HG03280 (cell line): ENCODE data around the gene NEFH.
"Not testable (repeated sequence)": the region's sequence is repeated elsewhere in the genome, so short reads cannot be mapped to it uniquely, and the experiment has no call there.

ENCODE experiments used
- ATAC-seq: cut with Tn5 transposase; IDR thresholded peaks from one replicate; pipeline ENCODE4 v1.9.1; 2021; ENCODE audit warnings: mild to moderate bottlenecking, moderate library complexity; ENCODE audit not compliant: unreplicated experiment

The NEFH gene

DNA sequence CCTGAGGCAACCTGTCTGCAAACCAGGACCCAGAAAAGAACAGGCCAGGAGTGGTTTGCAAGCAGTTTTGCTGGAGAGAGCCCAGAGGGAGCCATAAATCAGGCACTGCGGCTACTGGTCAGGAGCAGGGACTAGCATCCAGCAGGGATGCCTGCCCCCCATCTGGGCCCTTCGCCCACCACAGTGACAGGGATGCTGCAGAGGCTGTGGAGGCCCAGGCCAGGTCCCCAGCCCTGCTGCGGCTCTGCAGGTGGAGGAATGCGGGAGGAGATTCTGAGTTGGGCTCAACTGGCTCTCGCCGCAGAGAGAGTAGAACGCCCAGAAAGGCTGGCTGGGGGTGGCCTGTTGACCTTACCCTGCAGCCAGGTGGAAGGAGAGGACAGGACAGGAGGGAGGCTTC, 16.4 kb upstream of the NEFH start:
- no peak for ATAC-seq

DNA sequence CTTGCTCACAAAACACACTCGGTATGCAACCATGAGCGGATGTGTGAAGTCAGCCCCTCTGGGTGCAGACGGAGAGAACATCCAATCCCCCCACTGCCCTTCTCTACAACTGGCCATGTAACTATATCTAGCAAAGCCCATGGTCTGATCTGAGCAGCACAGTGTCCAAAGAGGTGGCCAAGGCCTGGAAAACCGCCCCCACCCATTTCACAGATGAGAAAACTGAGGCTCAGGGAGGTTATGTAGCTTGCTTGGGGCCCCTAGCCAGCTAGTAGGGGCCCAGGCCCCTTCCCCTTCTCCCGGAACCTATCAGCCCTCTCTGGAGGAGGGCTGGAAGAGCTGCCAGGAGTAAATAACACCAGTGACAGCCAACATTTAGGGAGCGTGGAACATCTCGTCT, 15.4 kb upstream of the NEFH start:
- no peak for ATAC-seq

DNA sequence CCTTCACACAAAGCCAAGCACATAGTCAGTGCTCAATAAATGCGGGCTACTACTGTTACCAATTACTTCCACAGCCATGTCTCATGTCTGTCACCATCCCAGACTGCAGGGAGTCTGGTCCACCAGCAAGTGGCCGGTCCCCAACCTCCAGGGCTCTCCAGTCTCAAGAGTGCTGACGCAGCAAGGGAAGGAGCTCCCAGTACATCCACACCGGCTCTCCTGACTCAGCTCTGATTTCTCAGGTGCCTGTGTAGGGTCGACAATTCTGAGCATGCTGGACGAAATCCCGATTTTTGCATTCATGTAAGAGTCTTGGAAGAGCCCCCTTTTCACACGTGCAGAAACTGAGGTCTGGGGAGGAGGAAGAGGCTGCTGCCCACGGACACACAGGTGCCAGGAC, 10.3 kb upstream of the NEFH start:
- no peak for ATAC-seq

DNA sequence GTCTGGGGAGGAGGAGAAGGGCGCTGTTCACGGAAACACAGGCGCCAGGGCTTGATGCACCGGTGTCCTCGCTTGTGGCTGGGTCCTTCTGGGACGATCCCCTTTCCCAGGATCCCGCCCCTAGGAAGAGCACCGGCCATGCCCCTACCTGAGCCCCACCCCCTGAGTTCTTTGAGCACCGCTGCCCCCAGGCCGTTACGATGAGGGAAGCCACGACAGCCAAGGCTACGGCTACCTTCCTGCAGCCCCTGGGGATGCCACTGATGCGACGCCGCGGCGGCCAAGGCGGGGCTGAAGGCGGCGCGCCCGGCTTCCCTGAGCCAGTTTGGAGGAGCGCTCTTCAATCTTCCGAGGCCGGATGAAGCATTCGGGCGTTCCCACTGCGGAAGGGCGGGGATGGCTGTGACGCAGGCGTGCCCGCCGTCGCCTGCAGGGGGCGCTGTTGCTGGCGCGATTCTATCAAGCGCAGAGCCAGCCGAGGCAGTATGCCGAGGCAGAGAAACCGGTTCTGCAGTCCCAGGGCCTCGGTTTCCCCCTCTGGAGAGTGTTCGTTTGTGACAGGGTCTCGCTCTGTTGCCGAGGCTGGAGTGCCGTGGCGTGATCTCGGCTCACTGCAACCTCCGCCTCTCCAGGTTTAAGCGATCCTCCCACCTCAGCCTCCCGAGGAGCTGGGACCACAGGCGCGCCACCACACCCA, 9.7 kb upstream of the NEFH start:
- ATAC-seq, result no peak

DNA sequence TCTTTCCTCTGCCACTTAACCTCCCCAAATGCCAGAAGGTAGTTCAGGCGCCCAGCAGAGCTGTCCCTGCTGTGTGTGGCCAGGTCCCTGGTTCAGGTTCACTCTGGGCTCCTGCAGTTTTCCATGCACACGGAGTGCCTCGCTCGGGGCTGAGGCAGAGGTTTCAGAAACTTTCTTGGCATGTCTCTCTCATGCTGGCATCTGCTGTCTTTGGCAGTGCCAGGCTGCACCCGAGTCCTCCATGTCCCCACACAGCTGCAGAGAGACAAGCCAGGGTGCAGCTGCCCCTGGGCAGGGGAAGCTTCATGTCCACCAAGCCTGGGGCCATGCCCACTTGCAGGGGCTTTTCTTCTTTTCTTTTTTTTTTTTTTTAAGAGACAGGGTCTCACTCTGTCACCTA, 7.0 kb upstream of the NEFH start:
- no peak for ATAC-seq

DNA sequence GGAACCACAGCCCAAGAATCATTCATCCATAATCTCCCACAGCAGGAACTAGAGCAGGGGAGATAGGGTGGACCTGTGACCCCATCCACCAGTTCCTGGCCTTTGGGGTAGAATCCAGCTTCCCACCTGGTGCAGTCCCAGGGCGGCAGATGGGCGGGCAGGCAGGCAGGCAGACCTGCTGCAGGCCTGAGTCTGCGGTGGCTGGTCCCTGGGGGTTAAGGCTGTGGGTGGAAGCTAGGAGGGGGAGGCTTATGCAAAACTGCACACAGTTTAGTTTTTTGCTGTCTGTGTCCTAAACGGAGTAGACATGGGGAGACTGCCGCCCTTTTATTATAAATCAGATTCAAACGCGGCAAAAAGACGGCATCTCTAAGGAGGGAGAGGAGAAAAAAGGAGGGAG, 4.5 kb upstream of the NEFH start:
- ATAC-seq, result no peak

DNA sequence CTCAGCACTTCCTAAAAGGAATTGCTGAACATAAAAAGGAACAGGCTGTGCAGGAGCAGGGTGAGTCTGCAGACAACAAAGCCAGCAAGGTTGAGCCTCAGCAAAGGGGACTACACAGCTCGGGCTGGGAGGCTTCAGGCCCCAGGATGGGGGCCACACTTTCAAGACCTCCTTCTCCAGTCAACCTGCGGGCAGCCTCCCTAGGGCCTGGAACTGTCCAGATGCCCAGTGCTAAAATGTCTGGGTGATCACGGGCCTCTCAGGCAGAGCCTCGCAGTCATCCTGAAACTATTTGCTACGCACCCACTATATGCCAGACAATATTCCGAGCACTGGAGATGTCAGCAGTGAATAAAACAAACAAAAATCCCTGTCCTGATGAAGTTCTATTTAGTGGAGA, 3.9 kb upstream of the NEFH start:
- no peak for ATAC-seq

DNA sequence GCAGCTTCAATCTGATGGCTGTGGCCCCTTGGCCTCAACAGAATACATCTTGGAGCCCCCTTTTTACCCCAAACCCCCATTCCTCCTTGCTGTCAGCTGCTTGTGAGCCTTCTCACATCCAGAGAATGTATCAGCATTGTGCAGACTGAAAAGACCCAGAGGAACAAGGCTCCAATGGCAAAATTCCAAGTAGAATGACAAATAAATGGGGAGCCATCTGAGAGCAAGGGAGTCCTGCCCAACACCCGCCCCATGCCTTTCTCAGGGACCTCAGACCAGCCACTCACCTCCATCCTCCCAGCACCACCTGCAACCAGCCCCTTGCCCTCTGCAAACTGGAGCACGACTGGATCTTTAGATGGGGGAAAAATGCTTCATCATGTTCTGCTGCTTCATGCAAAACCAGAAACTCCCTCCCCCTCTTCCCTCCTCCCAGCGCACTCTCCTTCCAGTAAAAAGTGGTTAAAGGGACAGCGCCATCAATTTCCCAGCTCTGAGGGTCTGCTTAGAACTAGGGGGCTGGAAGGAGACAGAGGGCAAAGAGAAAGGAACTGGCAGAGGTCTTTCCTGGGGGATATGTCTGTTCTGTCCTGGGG, 2.2 kb upstream of the NEFH start:
- ATAC-seq, result no peak

DNA sequence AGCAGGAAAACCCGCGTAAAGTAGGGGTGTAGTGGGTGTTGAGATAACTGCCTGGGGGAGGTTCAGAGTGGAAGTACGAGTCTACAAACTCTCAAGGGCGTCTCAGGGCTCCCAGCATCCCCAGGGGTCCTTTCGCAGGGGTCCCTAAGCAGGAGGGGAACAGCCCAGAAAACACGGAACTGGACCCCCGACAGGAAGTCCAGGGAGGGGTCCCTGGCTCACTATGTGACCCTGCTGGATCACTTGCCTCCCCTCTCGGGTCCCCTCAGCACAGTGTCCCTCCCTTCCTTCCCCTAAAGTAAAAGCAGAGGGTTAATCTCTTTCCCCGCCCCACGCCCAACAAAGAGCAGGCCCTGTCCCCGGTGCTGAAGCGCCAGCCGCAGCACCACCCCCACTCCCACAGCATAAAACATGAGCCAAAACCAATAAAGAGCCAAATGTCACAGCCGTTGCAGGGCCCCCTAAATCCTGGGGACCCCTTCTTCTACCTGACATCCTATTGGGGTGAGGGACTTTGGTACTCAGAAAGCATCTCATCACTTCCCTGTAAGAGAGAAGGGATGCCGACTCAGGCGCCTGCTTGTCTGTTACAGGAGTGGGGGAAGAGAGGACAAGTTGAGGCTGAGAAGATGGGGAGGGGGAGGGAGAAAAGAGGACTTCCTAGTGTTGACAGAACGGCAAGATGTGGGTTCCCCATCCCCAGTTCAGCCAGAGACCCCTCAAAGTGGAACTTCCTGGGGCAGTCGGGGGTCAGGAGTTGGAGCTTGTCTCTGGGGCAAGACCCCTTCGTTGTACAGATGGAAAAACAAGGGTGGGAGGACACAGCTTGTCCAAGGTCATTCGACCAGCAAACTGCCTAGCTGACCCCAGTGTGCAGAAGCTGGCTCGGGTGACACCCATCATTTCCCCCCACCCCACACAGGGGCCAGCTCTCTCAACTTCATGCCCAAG, 1.4 kb upstream of the NEFH start:
- ATAC-seq, result no peak

DNA sequence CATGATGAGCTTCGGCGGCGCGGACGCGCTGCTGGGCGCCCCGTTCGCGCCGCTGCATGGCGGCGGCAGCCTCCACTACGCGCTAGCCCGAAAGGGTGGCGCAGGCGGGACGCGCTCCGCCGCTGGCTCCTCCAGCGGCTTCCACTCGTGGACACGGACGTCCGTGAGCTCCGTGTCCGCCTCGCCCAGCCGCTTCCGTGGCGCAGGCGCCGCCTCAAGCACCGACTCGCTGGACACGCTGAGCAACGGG, 169 bp downstream of the NEFH start:
- ATAC-seq, result no peak

DNA sequence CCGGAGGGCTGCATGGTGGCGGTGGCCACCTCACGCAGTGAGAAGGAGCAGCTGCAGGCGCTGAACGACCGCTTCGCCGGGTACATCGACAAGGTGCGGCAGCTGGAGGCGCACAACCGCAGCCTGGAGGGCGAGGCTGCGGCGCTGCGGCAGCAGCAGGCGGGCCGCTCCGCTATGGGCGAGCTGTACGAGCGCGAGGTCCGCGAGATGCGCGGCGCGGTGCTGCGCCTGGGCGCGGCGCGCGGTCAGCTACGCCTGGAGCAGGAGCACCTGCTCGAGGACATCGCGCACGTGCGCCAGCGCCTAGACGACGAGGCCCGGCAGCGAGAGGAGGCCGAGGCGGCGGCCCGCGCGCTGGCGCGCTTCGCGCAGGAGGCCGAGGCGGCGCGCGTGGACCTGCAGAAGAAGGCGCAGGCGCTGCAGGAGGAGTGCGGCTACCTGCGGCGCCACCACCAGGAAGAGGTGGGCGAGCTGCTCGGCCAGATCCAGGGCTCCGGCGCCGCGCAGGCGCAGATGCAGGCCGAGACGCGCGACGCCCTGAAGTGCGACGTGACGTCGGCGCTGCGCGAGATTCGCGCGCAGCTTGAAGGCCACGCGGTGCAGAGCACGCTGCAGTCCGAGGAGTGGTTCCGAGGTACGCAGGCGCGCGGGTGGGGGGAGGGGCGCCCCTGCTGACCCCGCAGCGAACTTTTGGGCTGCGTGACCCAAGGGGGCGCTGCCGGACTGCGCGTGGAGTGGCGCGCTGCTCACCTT, 670 bp downstream of the NEFH start:
- ATAC-seq, result no peak

DNA sequence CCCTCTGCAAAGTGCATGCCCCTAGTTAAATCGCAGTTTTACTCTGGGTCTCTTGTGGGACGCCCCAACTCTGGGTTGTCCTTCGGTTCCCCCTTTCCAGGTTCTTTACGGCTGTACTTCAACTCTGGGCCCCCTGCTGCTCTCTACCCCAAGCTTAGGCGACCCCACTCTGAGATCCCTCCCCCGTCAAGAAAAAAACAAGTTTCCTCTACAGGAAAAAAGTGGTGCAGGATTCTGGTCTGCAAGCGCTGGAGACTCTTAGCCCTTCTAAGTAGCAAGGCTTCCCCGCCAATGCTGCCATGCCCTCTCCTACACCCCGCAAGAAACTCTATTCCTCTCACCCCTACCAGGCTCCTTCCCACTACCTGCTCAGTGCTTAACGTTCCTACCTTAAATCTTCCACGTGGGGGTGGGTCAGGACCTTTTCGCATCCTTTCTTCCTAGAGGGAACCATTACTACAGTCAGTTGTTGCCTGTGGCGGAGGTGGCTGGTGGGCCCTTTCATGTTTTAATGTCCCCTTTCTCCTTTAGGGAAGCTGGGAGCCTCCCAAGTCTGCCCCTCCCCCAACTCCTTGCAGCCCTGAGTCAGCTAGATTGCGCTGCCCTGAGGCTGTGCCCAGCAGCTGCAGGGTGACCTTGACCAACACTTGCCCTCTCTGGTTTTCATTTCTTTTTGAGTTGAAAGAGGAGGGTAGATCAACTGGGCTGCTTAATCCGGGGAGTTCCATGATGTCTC, 1.4 kb downstream of the NEFH start:
- no peak for ATAC-seq

DNA sequence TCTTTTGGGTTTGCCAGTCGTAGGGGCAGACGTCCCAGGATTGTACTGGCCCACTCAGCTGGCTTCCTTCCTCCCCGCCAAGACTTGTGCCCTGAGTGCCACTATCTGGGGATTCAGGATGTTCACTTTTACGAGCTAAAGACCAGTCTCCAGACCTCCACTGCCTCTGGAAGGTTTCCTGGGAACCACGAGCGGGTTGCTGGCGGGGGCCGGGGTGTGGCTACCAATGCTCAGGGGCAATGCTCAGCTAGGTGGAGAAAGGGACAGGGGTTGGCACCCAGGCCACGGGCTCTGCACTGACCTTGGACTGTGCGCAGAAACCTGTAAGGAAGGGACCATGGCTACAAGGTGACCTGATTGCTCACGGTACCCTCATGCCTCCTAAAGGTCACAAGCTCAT, 2.2 kb downstream of the NEFH start:
- no peak for ATAC-seq

DNA sequence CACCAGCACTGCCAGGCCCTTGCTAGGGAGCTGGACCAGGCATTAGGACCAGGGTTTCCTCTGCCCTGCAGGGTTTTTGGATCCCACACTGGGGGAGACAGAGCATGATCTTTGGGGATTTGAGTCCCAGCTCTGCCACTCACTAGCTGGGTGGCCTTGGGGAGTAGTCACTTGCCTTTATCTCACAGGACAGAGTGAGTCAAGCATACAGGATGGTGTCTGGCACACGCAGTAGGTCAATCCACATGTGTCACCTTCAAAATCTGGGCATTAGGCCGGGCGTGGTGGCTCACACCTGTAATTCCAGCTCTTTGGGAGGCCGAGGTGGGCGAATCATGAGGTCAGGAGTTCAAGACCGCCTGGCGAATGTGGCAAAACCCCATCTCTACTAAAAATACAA, 2.7 kb downstream of the NEFH start:
- ATAC-seq, result no peak

DNA sequence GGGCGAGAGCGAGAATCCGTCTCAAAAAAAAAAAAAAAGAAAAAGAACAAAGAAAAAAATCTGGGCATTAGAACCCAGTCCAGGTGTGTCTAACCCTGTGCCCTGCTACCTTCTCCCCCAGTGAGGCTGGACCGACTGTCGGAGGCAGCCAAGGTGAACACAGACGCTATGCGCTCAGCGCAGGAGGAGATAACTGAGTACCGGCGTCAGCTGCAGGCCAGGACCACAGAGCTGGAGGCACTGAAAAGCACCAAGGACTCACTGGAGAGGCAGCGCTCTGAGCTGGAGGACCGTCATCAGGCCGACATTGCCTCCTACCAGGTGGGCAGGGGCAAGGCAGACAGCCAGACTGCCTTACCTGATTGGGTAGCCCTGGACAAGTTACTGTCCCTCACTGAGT, 3.2 kb downstream of the NEFH start:
- ATAC-seq, result no peak

DNA sequence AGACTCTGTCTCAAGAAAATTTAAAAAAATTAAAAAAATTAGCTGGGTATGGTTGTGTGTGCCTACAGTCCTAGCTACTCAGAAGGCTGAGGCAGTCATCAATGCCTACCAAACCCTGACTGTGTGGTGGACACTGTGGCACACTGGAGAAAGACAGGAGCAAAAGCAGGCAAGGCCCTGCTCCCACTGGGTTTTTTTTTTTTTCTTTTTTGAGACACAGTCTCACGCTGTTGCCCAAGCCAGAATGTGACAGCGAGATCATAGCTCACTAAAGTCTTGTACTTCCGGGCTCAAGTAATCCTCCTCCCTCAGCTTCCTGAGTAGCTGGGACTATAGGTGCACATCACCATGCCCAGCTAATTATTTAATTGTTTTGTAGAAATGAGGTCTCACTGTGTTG, 4.6 kb downstream of the NEFH start:
- ATAC-seq, result no peak

DNA sequence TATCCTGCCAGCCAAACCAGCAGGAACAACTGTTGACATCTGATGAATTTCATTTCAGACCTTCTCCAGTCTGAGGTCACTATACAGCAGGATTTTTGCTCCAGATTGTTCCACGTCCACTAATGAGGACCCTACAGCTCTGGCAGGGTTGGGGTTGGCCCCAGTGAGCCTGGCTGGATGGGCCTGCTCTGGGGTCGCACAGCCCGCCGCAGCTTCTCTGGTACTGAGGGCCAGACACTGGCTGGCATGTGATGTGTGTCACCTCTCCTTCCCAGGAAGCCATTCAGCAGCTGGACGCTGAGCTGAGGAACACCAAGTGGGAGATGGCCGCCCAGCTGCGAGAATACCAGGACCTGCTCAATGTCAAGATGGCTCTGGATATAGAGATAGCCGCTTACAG, 5.4 kb downstream of the NEFH start:
- ATAC-seq, result no peak

DNA sequence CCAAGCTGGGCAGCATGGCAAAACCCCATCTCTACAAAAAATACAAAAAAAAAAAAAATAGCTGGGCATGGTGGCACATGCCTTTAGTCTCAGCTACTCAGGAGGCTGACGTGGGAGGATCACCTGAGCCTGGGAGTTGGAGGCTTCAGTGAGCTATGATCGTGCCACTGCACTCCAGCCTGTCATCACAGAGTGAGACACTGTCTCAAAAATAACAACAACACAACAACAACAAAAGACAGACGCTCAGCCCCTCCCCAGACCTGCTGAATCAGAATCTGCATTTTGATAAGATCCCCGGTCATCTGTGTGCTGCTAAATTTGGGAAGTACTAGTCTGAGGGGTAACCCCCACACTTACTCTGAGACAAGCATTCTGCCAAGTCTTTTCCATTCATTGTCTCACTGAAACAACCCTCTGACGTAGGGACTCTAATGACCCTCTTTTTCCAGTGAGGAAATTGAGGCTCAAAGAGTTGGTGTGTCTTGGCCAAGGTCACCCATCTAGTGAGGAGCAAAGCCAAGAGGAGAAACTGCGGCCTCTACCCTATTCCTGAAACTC, 7.5 kb downstream of the NEFH start:
- ATAC-seq, result no peak

DNA sequence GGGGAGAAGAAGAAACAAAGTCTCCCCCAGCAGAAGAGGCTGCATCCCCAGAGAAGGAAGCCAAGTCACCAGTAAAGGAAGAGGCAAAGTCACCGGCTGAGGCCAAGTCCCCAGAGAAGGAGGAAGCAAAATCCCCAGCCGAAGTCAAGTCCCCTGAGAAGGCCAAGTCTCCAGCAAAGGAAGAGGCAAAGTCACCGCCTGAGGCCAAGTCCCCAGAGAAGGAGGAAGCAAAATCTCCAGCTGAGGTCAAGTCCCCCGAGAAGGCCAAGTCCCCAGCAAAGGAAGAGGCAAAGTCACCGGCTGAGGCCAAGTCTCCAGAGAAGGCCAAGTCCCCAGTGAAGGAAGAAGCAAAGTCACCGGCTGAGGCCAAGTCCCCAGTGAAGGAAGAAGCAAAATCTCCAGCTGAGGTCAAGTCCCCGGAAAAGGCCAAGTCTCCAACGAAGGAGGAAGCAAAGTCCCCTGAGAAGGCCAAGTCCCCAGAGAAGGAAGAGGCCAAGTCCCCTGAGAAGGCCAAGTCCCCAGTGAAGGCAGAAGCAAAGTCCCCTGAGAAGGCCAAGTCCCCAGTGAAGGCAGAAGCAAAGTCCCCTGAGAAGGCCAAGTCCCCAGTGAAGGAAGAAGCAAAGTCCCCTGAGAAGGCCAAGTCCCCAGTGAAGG, 9.2 kb downstream of the NEFH start:
- ATAC-seq, result not testable (repeated sequence)

DNA sequence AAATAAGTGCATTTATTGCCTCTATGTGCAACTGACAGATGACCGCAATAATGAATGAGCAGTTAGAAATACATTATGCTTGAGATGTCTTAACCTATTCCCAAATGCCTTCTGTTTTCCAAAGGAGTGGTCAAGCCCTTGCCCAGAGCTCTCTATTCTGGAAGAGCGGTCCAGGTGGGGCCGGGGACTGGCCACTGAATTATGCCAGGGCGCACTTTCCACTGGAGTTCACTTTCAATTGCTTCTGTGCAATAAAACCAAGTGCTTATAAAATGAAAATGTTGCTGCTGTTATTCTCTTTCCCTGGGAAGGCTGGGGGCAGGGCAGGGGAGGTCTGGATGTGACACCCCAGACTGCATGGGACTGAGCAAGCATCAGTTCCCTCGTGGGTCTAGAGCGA, 11.0 kb downstream of the NEFH start:
- no peak for ATAC-seq
